Fibroblast of skin of left quadriceps (primary cell): ENCODE measurements around the gene TRPV4.
"Not testable (repeated sequence)": the region's sequence is repeated elsewhere in the genome, so short reads cannot be mapped to it uniquely, and the experiment has no call there.

Source experiments
- DNase-seq, 2 experiments: peaks; one replicate each; pipeline ENCODE4 v3.0.0-alpha.2; 2013; ENCODE audit warnings: low read depth in 2 of 2

TRPV4 gene

GRCh38 chr12:109833307-109834189, at the start of gene TRPV4:
Gene TRPV4 (minus strand): TSS chr12:109833398. CDS start chr12:109814796, 18,602 bp downstream.
- DNase-seq: peak in 1 of 2 experiments; percentile 26

- no peak for DNase-seq
These were observed 48.6 kb upstream of the TRPV4 start for GRCh38 chr12:109881752-109882151.

- no peak for DNase-seq
These were observed 47.7 kb upstream of the TRPV4 start for GRCh38 chr12:109880938-109881337.

- DNase-seq: peak; percentile 54 to 59
These were observed 47.1 kb upstream of the TRPV4 start, which contains the start of gene GLTP for GRCh38 chr12:109880043-109880931. Gene GLTP (minus strand): TSS chr12:109880541. CDS start chr12:109880374, 167 bp downstream.

GRCh38 chr12:109879351-109880042, 46.3 kb upstream of the TRPV4 start:
- no peak for DNase-seq

GRCh38 chr12:109878749-109879148, 45.6 kb upstream of the TRPV4 start:
- DNase-seq: no peak

- DNase-seq: no peak
These were observed 45.0 kb upstream of the TRPV4 start for GRCh38 chr12:109878247-109878625.

GRCh38 chr12:109877504-109878246, 44.5 kb upstream of the TRPV4 start:
- DNase-seq: no peak

- no peak for DNase-seq
These were observed 43.2 kb upstream of the TRPV4 start for GRCh38 chr12:109876406-109876805.

GRCh38 chr12:109875572-109876131, 42.5 kb upstream of the TRPV4 start:
- DNase-seq: no peak

GRCh38 chr12:109873653-109874052, 40.5 kb upstream of the TRPV4 start:
- no peak for DNase-seq

GRCh38 chr12:109871668-109872314, 38.6 kb upstream of the TRPV4 start:
- no peak for DNase-seq

- no peak for DNase-seq
These were observed 37.5 kb upstream of the TRPV4 start for GRCh38 chr12:109870648-109871047.

- no peak for DNase-seq
These were observed 35.2 kb upstream of the TRPV4 start for GRCh38 chr12:109868182-109869051.

GRCh38 chr12:109864916-109865315, 31.7 kb upstream of the TRPV4 start:
- no peak for DNase-seq

- DNase-seq: no peak
These were observed 30.9 kb upstream of the TRPV4 start for GRCh38 chr12:109863847-109864712.

GRCh38 chr12:109862491-109862890, 29.3 kb upstream of the TRPV4 start:
- DNase-seq: not testable (repeated sequence)

GRCh38 chr12:109861689-109862314, 28.6 kb upstream of the TRPV4 start:
- no peak for DNase-seq
